NCI-H345 (cell line): ENCODE measurements around the gene SGCA.
A peak's percentile ranks its signal among the peaks of the same experiment; 100 is the strongest.

Source experiments
- DNase-seq: peaks from one replicate; lab custom pipeline; 2025; lab: John Stamatoyannopoulos, UW

The SGCA gene

GRCh38 chr17:50134206-50135110, 31.3 kb upstream of the SGCA start:
- DNase-seq, result no peak

GRCh38 chr17:50135316-50136095, 30.3 kb upstream of the SGCA start:
- DNase-seq, result no peak

GRCh38 chr17:50136096-50136687, 29.6 kb upstream of the SGCA start:
- no peak for DNase-seq

- no peak for DNase-seq
Observed at GRCh38 chr17:50137042-50137441, 28.8 kb upstream of the SGCA start.

- DNase-seq, result no peak
Observed at GRCh38 chr17:50139185-50139783, 26.5 kb upstream of the SGCA start.

GRCh38 chr17:50139950-50140885, 25.6 kb upstream of the SGCA start:
- DNase-seq, result peak; percentile 35

- no peak for DNase-seq
Observed at GRCh38 chr17:50141026-50141744, 24.6 kb upstream of the SGCA start.

- DNase-seq, result no peak
Observed at GRCh38 chr17:50141745-50142110, 24.1 kb upstream of the SGCA start.

GRCh38 chr17:50143461-50144176, 22.2 kb upstream of the SGCA start:
- DNase-seq, result no peak

- DNase-seq, result no peak
Observed at GRCh38 chr17:50144355-50144754, 21.4 kb upstream of the SGCA start.

GRCh38 chr17:50144845-50145531, 20.8 kb upstream of the SGCA start:
- DNase-seq, result no peak

GRCh38 chr17:50145532-50146229, 20.1 kb upstream of the SGCA start:
- DNase-seq, result no peak

- no peak for DNase-seq
Observed at GRCh38 chr17:50146230-50146926, 19.4 kb upstream of the SGCA start.

- DNase-seq, result no peak
Observed at GRCh38 chr17:50146927-50147665, 18.7 kb upstream of the SGCA start.

- DNase-seq, result no peak
Observed at GRCh38 chr17:50147841-50148225, 18.0 kb upstream of the SGCA start.

GRCh38 chr17:50148226-50149090, 17.3 kb upstream of the SGCA start:
- no peak for DNase-seq

- DNase-seq, result no peak
Observed at GRCh38 chr17:50149091-50149416, 16.8 kb upstream of the SGCA start.
